IMR-90 (cell line): ENCODE results near the gene IKZF3. TPM values are rescaled to one million over a fixed set of nuclear protein-coding genes. Genes with fewer than 3 reads are reported as not detected.

Experiments used
- ATAC-seq: fragments of 200-7000 bp; cut with Tn5 transposase; 2 replicates; pipeline ENCODE4 v1.9.1; 2020; ENCODE audit warnings: low read depth, mild to moderate bottlenecking, moderate library complexity
- BruUV-seq: library from RNA; stranded (reverse); fragments of 400-500 nt; replicated peaks from 2 replicates; lab custom pipeline; 2021; lab: Mats Ljungman, UMichigan
- CTCF ChIA-PET: fragments of 300-600 bp; formaldehyde crosslinking; extraction: SDS; loops from one replicate; lab custom pipeline; 2021; ENCODE audit warnings: antibody characterized with exemption; lab: Yijun Ruan, JAX
- POLR2A ChIA-PET: fragments of 300-600 bp; sonication (Branson Sonifier 250); formaldehyde crosslinking; loops from one replicate; lab custom pipeline; 2022; ENCODE audit warnings: antibody characterized with exemption; ENCODE audit not compliant: unreplicated experiment; lab: Charles Lee
- DNase-seq: peaks from one replicate; pipeline ENCODE4 v3.0.0; 2013
- H2AFZ ChIP-seq: replicated peaks from 2 replicates; pipeline ENCODE3; 2013; ENCODE audit warnings: low read length, mild to moderate bottlenecking; ENCODE audit not compliant: poor library complexity
- H2AK5ac ChIP-seq: 2 replicates; pipeline ENCODE4 v1.6.1; 2013; ENCODE audit warnings: low read depth, low read length, inconsistent platforms
- H2AK9ac ChIP-seq: replicated peaks from 2 replicates; pipeline ENCODE3; 2013; ENCODE audit warnings: mild to moderate bottlenecking, low read depth, low read length, moderate library complexity; ENCODE audit not compliant: poor library complexity
- H2BK120ac ChIP-seq: 2 replicates; pipeline ENCODE4 v1.6.1; 2013; ENCODE audit warnings: low read depth, low read length, inconsistent platforms
- H2BK15ac ChIP-seq: 3 replicates; pipeline ENCODE4 v1.6.1; 2013; ENCODE audit warnings: low read depth, low read length, inconsistent platforms
- H2BK20ac ChIP-seq: 2 replicates; pipeline ENCODE4 v1.6.1; 2013; ENCODE audit warnings: low read depth, mild to moderate bottlenecking, inconsistent platforms, low read length, moderate library complexity
- H2BK5ac ChIP-seq: 2 replicates; pipeline ENCODE4 v1.6.1; 2013; ENCODE audit warnings: mild to moderate bottlenecking, low read depth, low read length, inconsistent platforms; ENCODE audit not compliant: poor library complexity, severe bottlenecking
- H3K14ac ChIP-seq: replicated peaks from 2 replicates; pipeline ENCODE4 v1.6.1; 2013; ENCODE audit warnings: low read depth, low read length, inconsistent platforms
- H3K18ac ChIP-seq: 2 replicates; pipeline ENCODE4 v1.6.1; 2013; ENCODE audit warnings: low read depth, low read length, control low read depth
- H3K23ac ChIP-seq: 2 replicates; pipeline ENCODE4 v1.6.1; 2013; ENCODE audit warnings: low read depth, low read length, inconsistent platforms
- H3K27ac ChIP-seq: 2 replicates; pipeline ENCODE4 v1.5.1; 2013; ENCODE audit warnings: mild to moderate bottlenecking, control low read depth, low read length; ENCODE audit not compliant: insufficient read depth
- H3K27me3 ChIP-seq: 2 replicates; pipeline ENCODE4 v1.6.1; 2013; ENCODE audit warnings: low read length; ENCODE audit not compliant: control insufficient read depth, insufficient read depth
- H3K36me3 ChIP-seq: 2 replicates; pipeline ENCODE4 v1.6.1; 2013; ENCODE audit warnings: low read length, mixed read lengths; ENCODE audit not compliant: control insufficient read depth, insufficient read depth
- H3K4ac ChIP-seq: 2 replicates; pipeline ENCODE4 v1.6.1; 2013; ENCODE audit warnings: low read depth, low read length, inconsistent platforms
- H3K4me1 ChIP-seq: 2 replicates; pipeline ENCODE4 v1.6.1; 2013; ENCODE audit warnings: low read length, mixed read lengths; ENCODE audit not compliant: control insufficient read depth, insufficient read depth
- H3K4me2 ChIP-seq: 2 replicates; pipeline ENCODE4 v1.6.1; 2013; ENCODE audit warnings: low read depth, mild to moderate bottlenecking, control low read depth, low read length, moderate library complexity
- H3K4me3 ChIP-seq: 2 replicates; pipeline ENCODE4 v1.5.1; 2013; ENCODE audit warnings: low read depth, mild to moderate bottlenecking, control low read depth, low read length, moderate library complexity; ENCODE audit not compliant: insufficient read depth
- H3K56ac ChIP-seq: 2 replicates; pipeline ENCODE4 v1.6.1; 2013; ENCODE audit warnings: low read length, inconsistent platforms; ENCODE audit not compliant: insufficient read depth; ENCODE audit errors: extremely low read depth
- H3K79me1 ChIP-seq, 2 experiments: 2 replicates each; pipeline ENCODE4 v1.6.1; 2013; ENCODE audit warnings: low read length in 2 of 2, inconsistent platforms in 1 of 2, low read depth in 1 of 2
- H3K9ac ChIP-seq: 2 replicates; pipeline ENCODE4 v1.6.1; 2013; ENCODE audit warnings: low read depth, low read length, control low read depth
- H3K9me1 ChIP-seq: 2 replicates; pipeline ENCODE4 v1.6.1; 2013; ENCODE audit warnings: low read length, inconsistent platforms; ENCODE audit not compliant: insufficient read depth
- H3K9me3 ChIP-seq: 2 replicates; pipeline ENCODE4 v1.6.1; 2013; ENCODE audit warnings: low read length; ENCODE audit not compliant: control insufficient read depth, insufficient read depth
- H4K20me1 ChIP-seq: 2 replicates; pipeline ENCODE4 v1.6.1; 2013; ENCODE audit warnings: low read length, inconsistent platforms; ENCODE audit not compliant: insufficient read depth
- H4K5ac ChIP-seq: 2 replicates; pipeline ENCODE4 v1.6.1; 2013; ENCODE audit warnings: mild to moderate bottlenecking, low read depth, low read length, control low read depth
- H4K8ac ChIP-seq, 2 experiments: 2 replicates each; pipeline ENCODE4 v1.6.1; 2013; ENCODE audit warnings: low read depth in 2 of 2, low read length in 2 of 2, control low read depth in 1 of 2, inconsistent platforms in 1 of 2
- H4K91ac ChIP-seq: 2 replicates; pipeline ENCODE4 v1.6.1; 2013; ENCODE audit warnings: low read depth, low read length, inconsistent platforms; ENCODE audit not compliant: insufficient read depth
- BHLHE40 ChIP-seq: fragments of 150-350 bp; IDR thresholded peaks from 2 replicates; pipeline ENCODE4 v1.6.1; 2016; ENCODE audit warnings: mild to moderate bottlenecking, low read depth, low read length
- CEBPB ChIP-seq: IDR thresholded peaks from 2 replicates; pipeline ENCODE4 v1.6.1; 2012; ENCODE audit warnings: low read depth, low read length, improper control_type of control experiment
- CHD1 ChIP-seq: IDR thresholded peaks from 2 replicates; pipeline ENCODE4 v1.6.1; 2012; ENCODE audit warnings: low read depth, low read length, improper control_type of control experiment
- MAFK ChIP-seq: IDR thresholded peaks from 2 replicates; pipeline ENCODE4 v1.6.1; 2012; ENCODE audit warnings: low read depth, low read length, improper control_type of control experiment
- MXI1 ChIP-seq: IDR thresholded peaks from 2 replicates; pipeline ENCODE4 v1.6.1; 2012; ENCODE audit warnings: low read depth, mild to moderate bottlenecking, low read length, moderate library complexity, borderline replicate concordance
- NFE2L2 ChIP-seq: fragments of 150-350 bp; IDR thresholded peaks from 2 replicates; pipeline ENCODE4 v1.6.1; 2016; ENCODE audit warnings: low read depth, mild to moderate bottlenecking, low read length
- RAD21 ChIP-seq: IDR thresholded peaks from 2 replicates; pipeline ENCODE4 v1.6.1; 2012; ENCODE audit warnings: low read length, improper control_type of control experiment
- RFX5 ChIP-seq: IDR thresholded peaks from 2 replicates; pipeline ENCODE4 v1.8.0; 2012; ENCODE audit warnings: low read depth, mild to moderate bottlenecking, low read length, moderate library complexity
- SMC3 ChIP-seq: fragments of 150-350 bp; IDR thresholded peaks from 2 replicates; pipeline ENCODE4 v1.6.1; 2016; ENCODE audit warnings: low read depth, mild to moderate bottlenecking, antibody characterized with exemption, low read length, moderate library complexity
- WGBS, 2 experiments: methylation state at CpG; one replicate each; pipeline versions ENCODE4 v1.1.5 to v1.1.7; 2013; ENCODE audit warnings: missing lambda C conversion rate in 2 of 2; ENCODE audit not compliant: insufficient read length in 1 of 2; ENCODE audit errors: extremely low coverage in 2 of 2; 5-methylcytosine and 5-hydroxymethylcytosine counted together
- dilution Hi-C: fragments of 300-500 bp; cut with HindIII; formaldehyde crosslinking; loops from one replicate; pipeline ENCODE4 v1.14.3; 2018; ENCODE audit warnings: low sequenced_read_pairs; ENCODE audit not compliant: unreplicated experiment
- in situ Hi-C: fragments of 300-500 bp; cut with MboI; formaldehyde crosslinking; loops from 3 replicates; pipeline ENCODE4 v1.14.3; 2019; ENCODE audit warnings: low sequenced_read_pairs, inconsistent platforms, mixed read lengths
- intact Hi-C: fragments of 100-400 bp; cut with micrococcal nuclease; formaldehyde crosslinking; loops from 2 replicates; pipeline ENCODE4 v1.10.0; 2022
- polyA plus RNA-seq, 3 experiments: library from polyadenylated mRNA; depleted of rRNA; stranded (reverse); fragments of >200 nt; gene quantifications; 2 replicates each; pipeline ENCODE4 v1.2.3, GENCODE V29; 2012; ENCODE audit warnings: low replicate concordance in 1 of 3
- total RNA-seq: library from RNA; depleted of rRNA; stranded (reverse); fragments of >200 nt; gene quantifications from 2 replicates; pipeline ENCODE4 v1.2.3, GENCODE V29; 2012

The IKZF3 gene
- total and polyA plus RNA-seq, 2 of the 4 experiments (the other 2 are of a cell fraction) = not detected

DNA sequence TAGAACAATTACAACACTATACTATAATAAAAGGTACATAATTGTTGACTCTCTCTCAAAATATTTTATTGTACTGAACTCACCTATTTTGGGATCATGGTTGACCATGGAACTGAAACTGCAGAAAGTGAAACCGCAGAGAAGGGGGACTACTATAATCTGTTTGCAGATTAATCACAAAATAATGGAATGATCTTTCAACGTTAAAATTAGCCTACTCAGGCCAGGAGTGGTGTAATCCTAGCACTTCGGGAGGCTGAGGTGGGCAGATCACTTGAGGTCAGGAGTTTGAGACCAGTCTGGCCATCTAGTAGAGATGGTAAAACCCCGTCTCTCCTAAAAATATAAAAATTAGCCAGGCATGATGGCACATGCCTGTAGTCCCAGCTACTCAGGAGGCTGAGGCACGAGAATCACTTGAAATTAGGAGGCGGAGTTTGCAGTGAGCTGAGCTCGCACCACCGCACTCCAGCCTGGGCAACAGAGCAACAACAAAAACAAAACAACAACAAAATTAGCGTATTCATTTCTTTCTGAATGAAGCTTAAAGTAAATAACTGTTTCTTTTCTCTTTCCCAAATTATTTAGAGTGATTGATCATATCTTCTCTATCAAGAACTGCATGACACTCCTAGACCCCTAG is 45.6 kb downstream of the IKZF3 start:
- no peak overlapping the region for H4K8ac ChIP-seq
- TF ChIP-seq SMC3 (no peak), RAD21 (no peak), MXI1 (no peak), RFX5 (no peak), CHD1 (no peak), NFE2L2 (no peak), CEBPB (no peak), BHLHE40 (no peak), MAFK (no peak)

More for the DNA sequence above, 45.6 kb downstream of the IKZF3 start:
- no peak overlapping the region for H2BK120ac ChIP-seq
- no peak overlapping the region for H2AFZ ChIP-seq
- no peak overlapping the region for H2AK5ac ChIP-seq
- no peak overlapping the region for H3K27ac ChIP-seq
- no peak overlapping the region for H3K4ac ChIP-seq
- H3K27me3 ChIP-seq = peaks cover 27% of the 10 kb centered on the region
- H3K4me1 ChIP-seq = no peaks in the 10 kb centered on the region
- H4K20me1 ChIP-seq = no peaks in the 10 kb centered on the region
- H2BK5ac ChIP-seq = no peak overlapping the region
- H3K36me3 ChIP-seq = no peaks in the 10 kb centered on the region
- no peaks in the 10 kb centered on the region for H3K9me1 ChIP-seq
- no peak overlapping the region for H4K91ac ChIP-seq
- in situ Hi-C loops = no loop called here
- no peak overlapping the region for H3K18ac ChIP-seq
- CTCF ChIA-PET = interaction anchor here (0.6 kb wide), 1 partner anchor 161 kb away, joined by 3 read pairs; no protein-coding TSS in a partner anchor
- DNase-seq = no peak
- no peak for ATAC-seq
- no peak overlapping the region for H2AK9ac ChIP-seq
- POLR2A ChIA-PET = no interaction called here
- H3K23ac ChIP-seq = no peak overlapping the region
- no peak overlapping the region for H3K14ac ChIP-seq
- dilution Hi-C loops = no loop called here
- H3K79me1 ChIP-seq = no peaks in the 10 kb centered on the region
- no peak overlapping the region for H3K9ac ChIP-seq
- no peak overlapping the region for H2BK15ac ChIP-seq
- no peak overlapping the region for H4K5ac ChIP-seq
- H2BK20ac ChIP-seq = no peak overlapping the region
- no peak overlapping the region for H3K56ac ChIP-seq
- no peak overlapping the region for H3K4me3 ChIP-seq
- H3K9me3 ChIP-seq = peaks cover 1% of the 10 kb centered on the region
- H3K4me2 ChIP-seq = no peak overlapping the region
- no CpG with 5 or more reads among the region's 9 CpGs for WGBS, 2 experiments
- intact Hi-C loops = no loop called here
- no TSS peak for BruUV-seq
